ENCODE data around the gene DNASE1L1.

GRCh38 chrX:154396973-154397887, 11.8 kb downstream of the DNASE1L1 start:
- TF ChIP-seq ZNF488 (tag by site-specific recombination; IDR thresholded peaks at IDR 0.05) (no peak), ZNF660 (tag by site-specific recombination; IDR thresholded peaks at IDR 0.05) (no peak), TRIM28 (IDR thresholded peaks at IDR 0.05; ENCODE audit: borderline replicate concordance, low read length) (no peak), ZNF148 (tag by site-specific recombination; IDR thresholded peaks at IDR 0.05; ENCODE audit: borderline replicate concordance) (no peak), ZNF24 (tag by site-specific recombination; IDR thresholded peaks at IDR 0.05) (no peak), TCF7L2 (IDR thresholded peaks at IDR 0.05; ENCODE audit: borderline replicate concordance, low read depth, low read length) (no peak), ZNF366 (tag by site-specific recombination; conservative IDR thresholded peaks at IDR 0.05) (no peak), MZF1 (tag by site-specific recombination; IDR thresholded peaks at IDR 0.05; ENCODE audit: borderline replicate concordance) (0 out of 2 replicates have a peak, but pooled peaks have one; percentile 16)

All from HEK293 (cell line).